Measurements from ENCODE around the gene ACVRL1.

Gene ACVRL1

GRCh38 chr12:51915951-51916350, 8.6 kb downstream of the ACVRL1 start:
- no peak for DNase-seq (ENCODE audit: low read depth in 2 of 2)

- DNase-seq (ENCODE audit: low read depth in 2 of 2): no peak
These were observed 9.8 kb downstream of the ACVRL1 start for GRCh38 chr12:51917041-51917590.

- DNase-seq (ENCODE audit: low read depth in 2 of 2): no peak
These were observed 10.6 kb downstream of the ACVRL1 start for GRCh38 chr12:51917746-51918453.

- no peak for DNase-seq (ENCODE audit: low read depth in 2 of 2)
These were observed 12.7 kb downstream of the ACVRL1 start for GRCh38 chr12:51920046-51920445.

- no peak for DNase-seq (ENCODE audit: low read depth in 2 of 2)
These were observed 13.9 kb downstream of the ACVRL1 start for GRCh38 chr12:51921017-51921725.

GRCh38 chr12:51922146-51922545, 14.8 kb downstream of the ACVRL1 start:
- no peak for DNase-seq (ENCODE audit: low read depth in 2 of 2)

- DNase-seq (ENCODE audit: low read depth in 2 of 2): no peak
These were observed 15.6 kb downstream of the ACVRL1 start for GRCh38 chr12:51922762-51923505.

- peak; percentile 45 to 55 for DNase-seq (ENCODE audit: low read depth in 2 of 2)
These were observed 16.4 kb downstream of the ACVRL1 start for GRCh38 chr12:51923506-51924365.

- DNase-seq (ENCODE audit: low read depth in 2 of 2): no peak
These were observed 17.4 kb downstream of the ACVRL1 start for GRCh38 chr12:51924551-51925319.

- DNase-seq (ENCODE audit: low read depth in 2 of 2): no peak
These were observed 18.2 kb downstream of the ACVRL1 start for GRCh38 chr12:51925346-51926063.

GRCh38 chr12:51926064-51926632, 18.8 kb downstream of the ACVRL1 start:
- no peak for DNase-seq (ENCODE audit: low read depth in 2 of 2)

GRCh38 chr12:51926718-51927117, 19.4 kb downstream of the ACVRL1 start:
- DNase-seq (ENCODE audit: low read depth in 2 of 2): peak; percentile 23 to 40

GRCh38 chr12:51932218-51933076, 25.1 kb downstream of the ACVRL1 start:
- no peak for DNase-seq (ENCODE audit: low read depth in 2 of 2)

- no peak for DNase-seq (ENCODE audit: low read depth in 2 of 2)
These were observed 26.8 kb downstream of the ACVRL1 start for GRCh38 chr12:51934080-51934479.

- DNase-seq (ENCODE audit: low read depth in 2 of 2): no peak
These were observed 30.6 kb downstream of the ACVRL1 start for GRCh38 chr12:51937926-51938325.

GRCh38 chr12:51938726-51939125, 31.4 kb downstream of the ACVRL1 start:
- DNase-seq (ENCODE audit: low read depth in 2 of 2): no peak

GRCh38 chr12:51941011-51941581, 33.8 kb downstream of the ACVRL1 start:
- no peak for DNase-seq (ENCODE audit: low read depth in 2 of 2)

GRCh38 chr12:51941604-51942003, 34.3 kb downstream of the ACVRL1 start:
- no peak for DNase-seq (ENCODE audit: low read depth in 2 of 2)
